ENCODE measurements around the gene GNB5. TPM values are rescaled to one million over a fixed set of nuclear protein-coding genes. Genes with fewer than 3 reads are reported as not detected.

Gene GNB5
- total RNA-seq, 1 donor from 2014 or later, result 11.8 TPM

GRCh38 chr15:52164631-52165265 is 26.4 kb downstream of the GNB5 start:
- no peak for ATAC-seq

- ATAC-seq, result no peak
These were observed 27.6 kb downstream of the GNB5 start for GRCh38 chr15:52163321-52164190.

- ATAC-seq, result no peak
These were observed 28.3 kb downstream of the GNB5 start for GRCh38 chr15:52162876-52163275.

- no peak for ATAC-seq
These were observed 28.9 kb downstream of the GNB5 start for GRCh38 chr15:52162260-52162659.

- ATAC-seq, result peak; percentile 66
These were observed 29.7 kb downstream of the GNB5 start for GRCh38 chr15:52161406-52161966.

GRCh38 chr15:52159645-52160044 is 31.5 kb downstream of the GNB5 start:
- ATAC-seq, result no peak

- ATAC-seq, result no peak
These were observed 33.0 kb downstream of the GNB5 start for GRCh38 chr15:52158084-52158765.

- ATAC-seq, result no peak
These were observed 35.3 kb downstream of the GNB5 start for GRCh38 chr15:52155878-52156277.

- no peak for ATAC-seq
These were observed 36.0 kb downstream of the GNB5 start for GRCh38 chr15:52154896-52155865.

- no peak for ATAC-seq
These were observed 37.0 kb downstream of the GNB5 start for GRCh38 chr15:52153900-52154895.

GRCh38 chr15:52151353-52151752 is 39.8 kb downstream of the GNB5 start:
- ATAC-seq, result peak; percentile 33

GRCh38 chr15:52150871-52151270 is 40.3 kb downstream of the GNB5 start:
- ATAC-seq, result no peak

- ATAC-seq, result no peak
These were observed 41.0 kb downstream of the GNB5 start for GRCh38 chr15:52150043-52150825.

- no peak for ATAC-seq
These were observed 42.8 kb downstream of the GNB5 start for GRCh38 chr15:52148403-52148802.

- ATAC-seq, result no peak
These were observed 44.4 kb downstream of the GNB5 start for GRCh38 chr15:52146776-52147175.

- no peak for ATAC-seq
These were observed 44.9 kb downstream of the GNB5 start for GRCh38 chr15:52146261-52146660.

GRCh38 chr15:52144656-52145178 is 46.5 kb downstream of the GNB5 start:
- no peak for ATAC-seq

GRCh38 chr15:52143873-52144272 is 47.3 kb downstream of the GNB5 start:
- no peak for ATAC-seq

GRCh38 chr15:52140646-52141045 is 50.5 kb downstream of the GNB5 start:
- no peak for ATAC-seq
